Bronchial epithelial cell (primary cell): ENCODE results near the gene ZNF831. TPM values are rescaled to one million over a fixed set of nuclear protein-coding genes. Genes with fewer than 3 reads are reported as not detected.

Experiments used
- DNase-seq: peaks from one replicate; pipeline ENCODE4 v3.0.0-alpha.2; 2010; ENCODE audit warnings: low read depth
- FAIRE-seq: peaks from 2 replicates; lab custom pipeline; 2011; peaks lifted over from hg19 to GRCh38; lab: Jason Lieb, UNC
- H3K27me3 ChIP-seq: 2 replicates; pipeline ENCODE4 v1.5.1; 2011; ENCODE audit warnings: low read length; ENCODE audit not compliant: control insufficient read depth, insufficient read depth
- H3K36me3 ChIP-seq: 2 replicates; pipeline ENCODE4 v1.5.1; 2011; ENCODE audit warnings: low read length; ENCODE audit not compliant: control insufficient read depth, insufficient read depth
- H3K4me3 ChIP-seq: 2 replicates; pipeline ENCODE4 v1.5.1; 2011; ENCODE audit warnings: mild to moderate bottlenecking, low read depth, low read length, control low read depth
- CTCF ChIP-seq: IDR thresholded peaks from 2 replicates; pipeline ENCODE4 v1.5.1; 2011; ENCODE audit warnings: mild to moderate bottlenecking, moderate library complexity, low read length, control low read depth, inconsistent platforms; ENCODE audit not compliant: insufficient read depth, severe bottlenecking
- total RNA-seq: library from RNA; depleted of rRNA; stranded (reverse); fragments of >200 nt; gene quantifications from 2 replicates; pipeline ENCODE4 v1.2.1, GENCODE V29; 2014

The ZNF831 gene
- total RNA-seq, 1 donor from 2014 or later, result not detected

GRCh38 chr20:59165891-59166709 is 2.5 kb downstream of the ZNF831 start:
- FAIRE-seq, result no peak
- Histone ChIP-seq H3K27me3 (no peaks in the 10 kb centered on the region), H3K36me3 (no peaks in the 10 kb centered on the region), H3K4me3 (no peak overlapping the region)
- TF ChIP-seq CTCF, result no peak
- no peak for DNase-seq

GRCh38 chr20:59170406-59171349 is 7.1 kb downstream of the ZNF831 start:
- no peaks in the 10 kb centered on the region for H3K27me3 ChIP-seq
- H3K36me3 ChIP-seq, result no peaks in the 10 kb centered on the region
- DNase-seq (no peak), FAIRE-seq (no peak)
- H3K4me3 ChIP-seq, result no peak overlapping the region
- no peak for TF ChIP-seq CTCF

- H3K36me3 ChIP-seq, result no peaks in the 10 kb centered on the region
- H3K27me3 ChIP-seq, result no peaks in the 10 kb centered on the region
- no peak for TF ChIP-seq CTCF
- FAIRE-seq (no peak), DNase-seq (no peak)
- no peak overlapping the region for H3K4me3 ChIP-seq
These were observed 8.4 kb downstream of the ZNF831 start for GRCh38 chr20:59171986-59172385.

GRCh38 chr20:59173938-59174491 is 10.4 kb downstream of the ZNF831 start:
- H3K4me3 ChIP-seq, result no peak overlapping the region
- TF ChIP-seq CTCF, result no peak
- no peak for FAIRE-seq
- DNase-seq, result no peak
- H3K27me3 ChIP-seq, result no peaks in the 10 kb centered on the region
- no peaks in the 10 kb centered on the region for H3K36me3 ChIP-seq

GRCh38 chr20:59175002-59175401 is 11.4 kb downstream of the ZNF831 start:
- Histone ChIP-seq H3K27me3 (no peaks in the 10 kb centered on the region), H3K4me3 (no peak overlapping the region), H3K36me3 (no peaks in the 10 kb centered on the region)
- no peak for TF ChIP-seq CTCF
- DNase-seq, result no peak
- no peak for FAIRE-seq
